Measurements from ENCODE around the gene KRCC1.
"Not testable (repeated sequence)": the region's sequence is repeated elsewhere in the genome, so short reads cannot be mapped to it uniquely, and the experiment has no call there.

The KRCC1 gene

DNA sequence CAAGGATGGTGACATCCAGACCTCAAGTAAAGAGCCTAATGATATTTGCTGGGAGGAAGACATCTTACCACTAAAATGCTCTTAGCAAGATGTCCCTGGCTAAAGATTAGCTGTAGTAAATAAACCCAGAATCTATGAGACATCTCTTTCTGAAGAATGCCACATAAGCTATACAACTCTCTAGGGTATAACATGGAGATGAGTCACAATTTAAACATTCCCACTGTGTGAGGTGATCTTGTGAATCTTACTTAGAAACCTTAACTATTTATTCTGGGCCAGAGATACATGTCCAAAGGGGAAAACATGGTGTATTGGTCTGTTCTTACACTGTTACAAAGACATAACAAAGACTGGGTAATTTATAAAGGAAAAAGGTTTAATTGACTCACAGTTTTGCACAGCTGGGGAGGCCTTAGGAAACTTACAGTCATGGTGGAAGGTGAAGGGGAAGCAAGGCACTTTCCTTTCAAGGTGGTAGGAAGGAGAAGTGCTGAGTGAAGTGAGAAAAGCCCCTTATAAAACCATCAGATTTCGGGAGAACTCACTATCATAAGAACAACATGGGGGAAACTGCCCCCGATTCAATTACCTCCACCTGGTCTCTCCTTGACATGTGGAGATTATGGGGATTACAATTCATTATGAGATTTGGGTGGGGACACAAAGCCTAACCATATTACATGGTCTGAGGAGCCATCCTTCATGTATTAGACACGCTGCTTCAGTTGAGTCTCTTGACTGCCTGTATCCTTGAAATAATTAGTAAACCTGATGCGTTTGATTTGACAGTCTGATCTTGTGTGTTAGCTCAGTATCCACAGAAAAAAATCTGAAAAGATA is 17.1 kb downstream of the KRCC1 start:
- DNase-seq (ENCODE audit: low spot score) = no peak

- DNase-seq (ENCODE audit: low spot score) = no peak
These were observed 19.0 kb downstream of the KRCC1 start for GRCh38 chr2:88036606-88037005.

DNA sequence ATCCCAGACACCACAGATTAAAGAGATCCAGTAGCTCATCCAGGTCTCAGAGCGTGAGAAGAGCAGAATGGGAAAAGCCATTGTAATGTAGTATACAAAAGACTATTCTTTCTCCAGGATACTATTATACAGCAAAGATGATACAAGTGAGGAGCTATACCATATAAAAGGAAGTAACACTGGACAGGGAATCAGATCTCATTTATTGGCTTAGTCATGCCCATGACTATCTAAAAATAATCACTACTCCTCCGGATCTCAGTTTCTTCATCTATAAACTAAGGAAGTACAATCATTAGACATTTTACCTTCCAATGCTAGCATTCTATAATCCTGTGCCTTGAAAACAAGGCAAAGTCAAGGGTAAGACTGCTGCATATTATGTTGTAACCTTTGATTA is 19.4 kb downstream of the KRCC1 start:
- no peak for DNase-seq (ENCODE audit: low spot score)

GRCh38 chr2:88032070-88032702 is 23.4 kb downstream of the KRCC1 start:
- DNase-seq (ENCODE audit: low spot score) = no peak

DNA sequence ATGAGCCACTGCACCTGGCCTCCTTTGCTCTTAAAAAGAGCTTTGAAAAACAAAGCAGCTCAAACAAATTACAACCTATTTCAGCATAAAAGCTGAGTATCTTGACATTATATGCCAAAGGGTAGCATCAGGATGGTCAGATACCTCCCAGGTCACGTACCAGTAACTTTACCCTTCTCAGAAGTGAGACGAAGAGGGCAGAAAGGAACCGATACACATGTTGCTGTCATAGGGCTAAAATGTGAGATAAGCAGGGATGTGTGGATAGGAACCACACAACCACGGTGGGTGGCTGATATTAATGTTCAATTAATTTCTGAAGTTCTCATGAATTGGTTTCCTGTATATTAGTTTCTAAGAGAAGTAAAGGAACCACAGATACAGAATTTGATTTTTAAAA is 26.7 kb downstream of the KRCC1 start:
- DNase-seq (ENCODE audit: low spot score) = no peak

- DNase-seq (ENCODE audit: low spot score) = no peak
These were observed 27.7 kb downstream of the KRCC1 start for GRCh38 chr2:88027697-88028389.

GRCh38 chr2:88024509-88024908 is 31.1 kb downstream of the KRCC1 start:
- DNase-seq (ENCODE audit: low spot score) = no peak

- no peak for DNase-seq (ENCODE audit: low spot score)
These were observed 33.0 kb downstream of the KRCC1 start for GRCh38 chr2:88022669-88022921.

DNA sequence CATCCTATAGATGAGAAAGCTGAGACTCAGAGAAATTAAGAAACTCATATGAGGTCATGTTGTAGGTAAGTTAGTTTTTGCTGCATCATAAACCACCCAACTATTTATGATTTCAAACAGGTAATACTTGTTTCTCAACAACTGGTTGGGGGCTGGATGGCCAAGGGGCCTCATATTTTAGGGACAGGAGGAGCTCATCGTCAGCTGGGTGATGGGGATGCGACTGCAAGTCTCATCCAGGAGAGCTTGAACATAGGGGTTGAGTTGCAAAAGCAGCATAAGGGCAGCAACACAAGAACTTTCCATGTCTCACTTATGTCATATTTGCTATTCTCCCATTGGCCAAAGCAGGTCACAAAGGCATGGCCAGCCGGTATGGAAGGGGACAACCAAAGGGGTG is 35.6 kb downstream of the KRCC1 start:
- no peak for DNase-seq (ENCODE audit: low spot score)

GRCh38 chr2:88018909-88019308 is 36.7 kb downstream of the KRCC1 start:
- DNase-seq (ENCODE audit: low spot score) = no peak

- DNase-seq (ENCODE audit: low spot score) = not testable (repeated sequence)
These were observed 37.3 kb downstream of the KRCC1 start for GRCh38 chr2:88018077-88018805.

- DNase-seq (ENCODE audit: low spot score) = not testable (repeated sequence)
These were observed 37.9 kb downstream of the KRCC1 start for GRCh38 chr2:88017780-88018038.

DNA sequence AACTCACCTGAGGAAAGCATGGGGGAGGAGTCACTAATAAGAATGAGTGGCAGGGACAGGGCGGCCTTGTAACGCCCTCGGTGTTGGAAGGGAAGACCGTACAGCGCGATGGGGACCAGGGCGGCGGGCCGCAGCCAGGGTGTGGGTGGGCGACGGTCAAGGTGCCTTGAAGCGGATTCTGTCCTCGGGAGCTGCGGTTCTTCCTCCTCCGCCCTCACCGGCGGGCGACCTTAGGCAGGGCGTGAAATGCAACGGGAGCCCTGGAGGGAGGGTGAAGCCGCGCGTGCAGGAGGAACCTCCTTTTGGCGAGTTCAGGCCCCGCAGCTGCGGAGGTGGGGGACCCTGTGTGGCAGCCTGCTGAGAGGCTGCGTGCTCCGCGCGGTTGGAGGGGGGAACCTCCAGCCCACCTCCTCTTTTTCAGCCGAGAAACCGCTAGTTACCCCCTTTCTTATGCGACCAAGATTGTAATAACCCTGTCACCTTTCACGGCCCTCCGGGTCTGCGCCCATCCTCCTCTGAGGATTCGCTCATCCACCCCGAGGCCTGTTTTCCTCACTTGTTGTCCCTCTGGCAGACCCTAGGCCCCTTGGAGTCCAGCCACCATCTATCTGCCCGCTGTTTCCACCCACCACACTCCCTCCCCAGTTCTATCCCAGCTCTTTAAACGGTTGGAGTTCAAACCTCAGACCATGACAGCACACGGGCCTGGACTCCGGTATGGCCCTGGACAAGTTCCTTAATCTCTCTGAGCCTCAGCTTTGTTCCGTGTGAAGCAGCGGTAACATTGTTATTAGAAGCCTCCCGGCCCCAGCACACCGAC is 38.4 kb downstream of the KRCC1 start:
- DNase-seq (ENCODE audit: low spot score) = peak; percentile 63

GRCh38 chr2:88016086-88016959 is 39.3 kb downstream of the KRCC1 start, which contains the start of gene RNU2-63P:
RNU2-63P (minus strand) TSS chr2:88016547.
- peak; percentile 73 for DNase-seq (ENCODE audit: low spot score)

DNA sequence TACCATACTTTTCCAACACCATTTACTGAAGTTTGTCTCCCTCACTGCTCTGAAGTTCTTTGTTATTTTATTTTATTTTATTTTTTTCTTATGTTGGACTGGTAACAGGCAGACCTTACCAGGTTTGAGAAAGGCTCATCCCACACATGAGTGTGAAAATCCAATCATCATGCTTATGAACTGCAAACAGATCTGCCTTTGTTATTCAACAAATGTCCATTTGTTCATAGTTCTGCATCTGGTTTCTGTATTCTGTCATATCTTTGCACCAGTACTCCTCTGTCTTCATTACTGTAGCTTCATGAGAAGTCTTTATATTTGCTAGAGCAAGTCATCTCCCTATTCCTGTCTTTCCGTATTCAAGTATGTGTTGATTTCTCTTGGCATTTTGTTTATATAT is 44.6 kb downstream of the KRCC1 start:
- DNase-seq (ENCODE audit: low spot score) = no peak

DNA sequence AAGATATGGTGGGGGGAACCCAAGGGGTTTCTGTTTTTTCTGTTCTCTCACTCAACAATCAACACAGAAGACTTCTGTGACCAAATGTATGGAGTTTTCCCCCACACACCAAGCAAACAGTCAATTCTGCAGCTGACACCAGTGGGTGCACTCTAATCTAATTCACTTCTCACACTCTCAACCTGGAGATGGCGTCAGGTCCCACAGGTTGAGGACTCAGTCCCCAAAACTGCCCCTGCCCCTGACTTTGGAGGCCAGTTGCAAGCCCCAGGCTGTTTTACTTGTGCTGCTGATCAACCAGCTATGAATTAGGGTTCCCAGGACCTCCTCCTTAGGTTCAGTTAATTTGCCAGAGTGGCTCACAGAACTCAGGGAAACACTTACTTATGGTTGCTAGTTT is 45.4 kb downstream of the KRCC1 start:
- DNase-seq (ENCODE audit: low spot score) = no peak

DNA sequence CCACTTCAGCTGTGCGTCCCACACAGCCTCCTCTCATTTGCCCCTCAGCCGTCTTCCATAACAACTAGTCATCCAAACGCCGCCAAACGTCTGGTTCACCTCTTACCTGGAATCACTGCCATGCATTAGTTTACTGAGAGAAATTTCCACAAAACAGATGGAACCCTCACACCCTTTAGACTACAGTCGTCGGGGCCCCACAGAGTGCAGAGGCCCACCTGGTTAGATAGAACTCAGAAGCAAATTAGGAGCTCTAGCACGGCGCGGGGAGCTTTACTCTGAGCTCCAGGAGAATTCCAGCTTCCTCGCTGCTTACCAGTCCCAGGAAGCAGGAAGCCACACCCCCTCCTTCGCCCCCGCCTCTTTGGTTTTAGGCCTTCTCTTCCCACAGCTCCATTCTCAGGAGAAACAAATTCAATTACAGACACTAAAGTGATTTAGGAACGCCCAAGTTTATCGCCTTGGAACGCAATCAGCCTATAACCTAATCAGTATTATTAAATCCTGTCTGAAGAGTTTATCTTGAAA is 48.6 kb downstream of the KRCC1 start:
- no peak for DNase-seq (ENCODE audit: low spot score)

DNA sequence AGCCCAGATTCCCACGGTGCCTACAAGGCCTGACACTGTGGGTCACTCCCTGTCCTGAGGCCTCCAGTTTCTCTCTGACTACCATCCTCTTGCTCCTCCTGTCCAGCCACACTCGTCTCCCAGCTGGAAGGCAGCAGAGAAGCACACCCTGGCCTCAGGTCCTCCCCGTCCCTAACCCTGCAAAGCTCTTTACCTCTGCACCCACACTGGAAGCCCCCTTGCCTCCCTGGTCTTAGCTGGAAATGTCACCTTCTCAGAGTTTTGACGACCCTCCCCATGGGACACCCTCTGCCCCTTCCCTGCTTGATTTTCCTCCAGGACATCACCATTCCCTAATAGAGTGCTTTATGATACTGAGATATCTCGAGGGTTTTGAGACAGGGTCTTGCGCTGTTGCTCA is 49.8 kb downstream of the KRCC1 start:
- no peak for DNase-seq (ENCODE audit: low spot score)

- DNase-seq (ENCODE audit: low spot score) = no peak
These were observed 52.4 kb downstream of the KRCC1 start for GRCh38 chr2:88003074-88003755.

DNA sequence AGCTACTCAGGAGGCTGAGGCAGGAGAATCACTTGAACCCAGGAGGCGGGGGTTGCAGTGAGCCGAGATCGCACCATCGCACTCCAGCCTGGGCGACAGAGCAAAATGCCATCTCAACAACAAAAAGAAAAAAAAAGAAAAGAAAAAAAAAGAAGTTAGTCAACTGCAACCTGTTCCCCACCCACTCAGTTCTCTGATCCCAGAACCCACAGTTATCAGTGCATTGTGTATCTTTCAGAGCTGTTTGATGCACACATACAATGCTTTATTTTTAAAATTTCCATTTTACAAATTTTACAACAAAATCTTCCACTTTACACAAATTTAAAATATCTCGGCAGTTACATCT is 53.2 kb downstream of the KRCC1 start:
- DNase-seq (ENCODE audit: low spot score) = no peak
